HL-60/S4 (cell line): ENCODE data around the gene GLUD2.
"Not testable (repeated sequence)": the region's sequence is repeated elsewhere in the genome, so short reads cannot be mapped to it uniquely, and the experiment has no call there.

Experiments used
- in situ Hi-C: fragments of 300-500 bp; cut with MboI; formaldehyde crosslinking; loops from 2 replicates; pipeline ENCODE4 v1.14.3; 2022; ENCODE audit warnings: low sequenced_read_pairs

Gene GLUD2

GRCh38 chrX:121047441-121048419, at the start of gene GLUD2:
GLUD2 (plus strand) TSS chrX:121047610; CDS start chrX:121047685, 75 bp downstream.
- in situ Hi-C loops: not testable (repeated sequence)

GRCh38 chrX:120999413-120999812, 48.0 kb upstream of the GLUD2 start:
- in situ Hi-C loops: no loop called here

- in situ Hi-C loops: no loop called here
These were observed 46.8 kb upstream of the GLUD2 start for GRCh38 chrX:121000589-121000988.

GRCh38 chrX:121008920-121009319, 38.5 kb upstream of the GLUD2 start:
- in situ Hi-C loops: no loop called here

GRCh38 chrX:121009764-121010163, 37.6 kb upstream of the GLUD2 start:
- in situ Hi-C loops: no loop called here

GRCh38 chrX:121010218-121010617, 37.2 kb upstream of the GLUD2 start:
- in situ Hi-C loops: no loop called here

- in situ Hi-C loops: no loop called here
These were observed 36.2 kb upstream of the GLUD2 start for GRCh38 chrX:121011254-121011653.

GRCh38 chrX:121013897-121014455, 33.4 kb upstream of the GLUD2 start:
- in situ Hi-C loops: no loop called here

GRCh38 chrX:121014826-121015225, 32.6 kb upstream of the GLUD2 start:
- in situ Hi-C loops: no loop called here

- in situ Hi-C loops: no loop called here
These were observed 19.0 kb upstream of the GLUD2 start for GRCh38 chrX:121028419-121028818.

- in situ Hi-C loops: no loop called here
These were observed 17.3 kb upstream of the GLUD2 start for GRCh38 chrX:121030083-121030482.

GRCh38 chrX:121032531-121032930, 14.9 kb upstream of the GLUD2 start:
- in situ Hi-C loops: no loop called here

- in situ Hi-C loops: no loop called here
These were observed 11.3 kb upstream of the GLUD2 start for GRCh38 chrX:121036137-121036536.

- in situ Hi-C loops: no loop called here
These were observed 10.5 kb upstream of the GLUD2 start for GRCh38 chrX:121036951-121037350.

GRCh38 chrX:121050781-121051180, 3.4 kb downstream of the GLUD2 start:
- in situ Hi-C loops: no loop called here

- in situ Hi-C loops: no loop called here
These were observed 4.7 kb downstream of the GLUD2 start for GRCh38 chrX:121052122-121052521.

- in situ Hi-C loops: no loop called here
These were observed 14.9 kb downstream of the GLUD2 start for GRCh38 chrX:121062289-121062688.

- in situ Hi-C loops: no loop called here
These were observed 17.2 kb downstream of the GLUD2 start for GRCh38 chrX:121064579-121064978.

GRCh38 chrX:121084247-121084646, 36.8 kb downstream of the GLUD2 start:
- in situ Hi-C loops: not testable (repeated sequence)

- in situ Hi-C loops: no loop called here
These were observed 37.6 kb downstream of the GLUD2 start for GRCh38 chrX:121084903-121085611.

GRCh38 chrX:121085612-121086010, 38.2 kb downstream of the GLUD2 start:
- in situ Hi-C loops: no loop called here

GRCh38 chrX:121093011-121093410, 45.6 kb downstream of the GLUD2 start:
- in situ Hi-C loops: no loop called here
